NB4 (cell line): ENCODE measurements around the gene ATG101.

Experiments used
- CTCF ChIP-seq: IDR thresholded peaks from one replicate; pipeline ENCODE4 v1.5.1; 2012; ENCODE audit warnings: low read depth, low read length
- POLR2A ChIP-seq: IDR thresholded peaks from 2 replicates; pipeline ENCODE4 v1.6.1; 2011; ENCODE audit warnings: mild to moderate bottlenecking; ENCODE audit not compliant: insufficient read length; ENCODE audit errors: extremely low read depth

DNA sequence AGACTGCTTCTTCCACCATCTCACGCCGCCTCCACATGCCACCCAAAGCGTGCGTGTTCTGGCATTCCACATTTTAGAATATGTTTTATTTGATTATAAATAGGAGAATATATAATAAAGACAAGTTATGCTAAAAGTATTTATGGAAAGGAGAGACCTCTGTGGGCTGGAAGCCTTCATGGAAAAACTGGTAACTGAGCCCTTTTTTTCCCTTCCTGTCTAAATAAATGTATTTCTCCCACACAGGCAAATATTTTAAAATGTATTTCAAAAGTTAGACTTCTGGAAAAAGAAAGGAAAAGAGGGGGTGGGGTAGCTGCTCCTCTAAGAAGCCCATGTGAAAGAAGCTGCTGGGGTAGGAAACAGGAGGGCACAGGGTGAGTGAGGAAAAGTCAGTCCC, 34.6 kb upstream of the ATG101 start:
- TF ChIP-seq POLR2A (no peak), CTCF (no peak)
